Measurements from ENCODE around the gene UGCG.

GRCh38 chr9:111917201-111917600, 20.6 kb downstream of the UGCG start:
- TF ChIP-seq CTCF (conservative IDR thresholded peaks at IDR 0.05; ENCODE audit: low read depth, low read length): no peak
- no peak for TF ChIP-seq EZH2 (IDR thresholded peaks at IDR 0.05; ENCODE audit: borderline replicate concordance, low read depth, low read length, poor library complexity, severe bottlenecking)

All from A673 (cell line).